ENCODE results near the gene PVALEF.

- TF ChIP-seq CTCF (IDR thresholded peaks at IDR 0.05) (no peak), POLR2A (IDR thresholded peaks at IDR 0.05) (no peak), POLR2AphosphoS5 (IDR thresholded peaks at IDR 0.05) (no peak), EP300 (IDR thresholded peaks at IDR 0.05) (no peak)
These were observed 27.2 kb downstream of the PVALEF start for GRCh38 chr17:81192386-81193050.
